Myocyte (in vitro differentiated cells): ENCODE results near the gene SPANXD. TPM values are rescaled to one million over a fixed set of nuclear protein-coding genes. Genes with fewer than 3 reads are reported as not detected.
"Not testable (repeated sequence)": the region's sequence is repeated elsewhere in the genome, so short reads cannot be mapped to it uniquely, and the experiment has no call there.

ENCODE experiments used
- DNase-seq: peaks from one replicate; pipeline ENCODE4 v3.0.0-alpha.2; 2012; ENCODE audit warnings: low read depth
- polyA plus RNA-seq: library from polyadenylated mRNA; unstranded; fragments of >200 nt; gene quantifications from one replicate; pipeline ENCODE4 v1.2.1, GENCODE V29; 2012; ENCODE audit warnings: missing spikeins
- total RNA-seq: library from RNA; depleted of rRNA; stranded (reverse); fragments of >200 nt; gene quantifications from 2 replicates; pipeline ENCODE4 v1.2.3, GENCODE V29; 2014

The SPANXD gene, protein sequence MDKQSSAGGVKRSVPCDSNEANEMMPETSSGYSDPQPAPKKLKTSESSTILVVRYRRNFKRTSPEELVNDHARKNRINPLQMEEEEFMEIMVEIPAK
- not detected in 2 replicates for total RNA-seq
- not detected for polyA plus RNA-seq

DNA sequence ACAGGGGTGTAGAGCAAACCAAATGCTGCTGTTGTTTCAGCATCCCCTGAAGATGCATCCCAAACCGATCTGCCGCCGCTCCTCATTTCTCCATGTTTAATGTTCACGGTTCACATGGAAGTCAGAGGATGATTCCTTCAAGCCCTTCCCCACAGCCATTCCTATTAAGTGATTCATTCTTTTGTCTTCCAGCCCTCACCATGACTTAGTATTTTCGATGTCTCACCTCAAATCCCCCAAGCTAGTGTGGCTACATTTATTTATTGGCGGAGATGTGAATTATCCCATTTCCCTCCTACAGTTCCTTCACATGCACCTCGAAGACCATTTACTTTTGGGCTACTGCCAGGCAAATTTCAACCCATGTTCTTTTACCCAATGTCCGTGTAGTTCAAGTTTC is at the start of gene SPANXD:
Gene SPANXD (minus strand): TSS at position 101 of the 400 bp plus-strand sequence. CDS start 334 bp downstream, outside the sequence.
- DNase-seq = not testable (repeated sequence)

DNA sequence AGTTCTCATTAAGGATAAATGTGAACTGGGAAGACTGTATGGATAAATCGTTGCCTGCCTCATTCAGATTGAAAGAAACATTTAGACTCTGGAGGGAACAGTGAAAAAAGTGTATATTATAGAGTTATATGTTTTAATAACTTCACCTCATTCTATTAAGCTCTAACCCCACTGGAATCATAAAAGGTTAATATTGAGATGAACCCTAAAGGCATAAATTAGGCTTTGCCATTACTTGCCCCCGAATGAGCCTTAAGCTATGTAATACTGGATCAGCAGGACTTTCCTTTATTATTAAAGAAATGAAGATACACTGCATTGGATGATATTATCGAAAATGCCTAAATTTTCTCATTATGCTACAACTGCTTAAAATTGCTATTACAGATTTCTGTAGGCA is 44.1 kb upstream of the SPANXD start:
- no peak for DNase-seq

DNA sequence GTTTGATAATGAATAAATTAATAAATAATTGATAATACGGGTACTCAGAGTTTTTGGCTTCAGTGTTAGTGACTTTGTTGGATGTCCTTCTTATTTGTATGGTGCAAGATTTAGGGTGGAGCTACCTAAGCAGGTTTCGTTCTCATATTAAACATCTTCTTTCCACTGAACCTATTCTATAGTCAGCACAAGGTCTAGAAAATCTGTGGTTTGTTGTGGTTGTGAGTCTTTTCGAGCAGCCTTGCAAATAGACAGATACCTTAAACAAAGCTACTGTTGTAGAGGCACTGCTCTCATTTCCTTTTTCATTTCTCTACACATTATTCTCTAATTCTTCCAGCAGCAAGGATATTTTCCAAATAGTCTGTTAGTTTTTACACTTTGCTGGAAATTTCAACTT is 38.1 kb upstream of the SPANXD start:
- no peak for DNase-seq

DNA sequence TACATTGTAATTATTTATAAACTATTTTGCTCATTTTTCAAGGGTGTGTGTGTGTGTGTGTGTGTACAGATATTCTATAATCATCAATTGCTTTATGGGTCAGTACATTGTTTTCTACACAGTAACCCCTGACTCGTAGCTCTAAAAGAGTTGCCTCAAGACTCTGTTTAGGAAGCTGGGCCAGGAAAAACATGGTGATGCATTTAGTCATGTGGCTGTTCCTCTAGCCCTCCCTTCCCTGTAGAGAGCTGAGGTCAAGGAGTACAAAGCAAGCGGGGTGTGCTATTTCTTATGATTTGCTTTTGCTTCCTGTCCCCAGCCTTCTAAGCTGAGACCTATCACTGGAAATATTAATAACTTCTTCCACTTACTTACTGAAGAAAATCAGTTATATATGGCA is 34.8 kb upstream of the SPANXD start:
- no peak for DNase-seq

DNA sequence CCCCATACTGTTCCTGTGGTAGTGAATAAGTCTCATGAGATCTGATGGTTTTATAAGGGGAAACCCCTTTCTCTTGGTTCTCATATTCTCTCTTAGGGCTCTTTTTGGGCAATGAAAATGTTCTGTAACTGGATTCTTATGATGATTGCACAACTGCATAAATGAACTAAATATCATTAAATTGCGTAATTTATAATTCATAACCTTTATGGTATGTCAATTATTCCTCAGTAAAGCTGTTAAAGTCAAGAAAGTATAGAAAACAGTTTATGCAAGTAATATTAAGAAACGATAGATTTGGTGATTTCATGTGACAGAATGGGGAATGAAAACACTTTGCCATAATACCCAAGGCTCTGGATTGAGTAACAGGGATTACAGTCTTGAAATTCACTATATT is 33.5 kb upstream of the SPANXD start:
- no peak for DNase-seq

DNA sequence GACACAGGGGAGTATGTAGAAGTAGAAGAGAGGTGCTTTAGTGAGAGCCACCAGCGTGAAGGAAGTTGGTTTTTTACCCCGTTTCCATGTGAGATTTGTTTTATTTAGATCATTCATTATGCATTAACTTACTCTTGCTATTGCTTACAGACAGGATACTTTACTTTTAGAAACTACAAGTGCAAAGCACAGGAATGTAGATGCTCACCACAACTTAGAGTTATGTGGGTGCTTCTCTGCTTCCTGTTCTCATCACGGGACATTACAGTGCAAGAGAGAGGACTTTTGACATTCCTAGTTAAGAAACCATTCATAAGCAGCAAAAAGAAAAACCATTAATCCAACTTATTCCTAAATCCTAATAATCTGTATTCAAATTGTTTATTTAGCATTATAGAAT is 25.6 kb upstream of the SPANXD start:
- no peak for DNase-seq

DNA sequence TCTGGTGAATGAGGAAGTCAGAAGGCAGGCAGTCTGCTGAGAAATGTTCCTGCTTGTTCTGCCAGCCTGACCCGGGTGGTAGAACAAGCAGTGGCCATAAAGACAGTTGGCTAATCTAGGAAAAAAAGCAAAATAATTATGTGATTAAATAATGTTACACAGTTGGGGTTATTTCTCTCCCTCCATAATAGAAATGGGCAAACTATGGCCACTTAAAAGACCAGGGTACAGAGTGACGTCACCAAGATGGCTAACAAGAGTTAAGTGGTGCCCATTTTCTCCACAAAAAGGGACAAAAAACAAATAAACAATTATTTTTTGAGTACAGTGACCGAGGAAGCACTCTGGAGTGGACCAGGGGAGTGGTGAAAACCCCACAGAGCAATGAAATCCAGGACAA is 16.1 kb upstream of the SPANXD start:
- no peak for DNase-seq

DNA sequence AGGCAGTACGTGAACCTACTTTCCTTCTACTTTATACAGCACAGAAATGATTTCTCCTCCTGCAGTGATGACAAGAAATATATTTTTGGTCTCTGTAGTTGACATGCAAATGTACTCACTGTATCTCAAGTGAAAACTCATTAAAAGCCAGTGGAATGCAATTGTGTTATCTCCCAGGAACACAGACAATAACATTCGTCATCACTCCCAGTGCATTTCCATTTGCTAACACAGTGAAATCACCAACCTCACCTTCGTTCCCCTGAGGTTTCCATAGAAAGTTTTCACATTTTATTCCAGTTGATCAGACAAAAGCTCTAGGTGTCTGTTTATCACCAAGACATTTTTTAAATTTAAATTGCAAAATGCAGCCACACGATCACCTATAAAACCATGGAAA is 2.5 kb upstream of the SPANXD start:
- no peak for DNase-seq

DNA sequence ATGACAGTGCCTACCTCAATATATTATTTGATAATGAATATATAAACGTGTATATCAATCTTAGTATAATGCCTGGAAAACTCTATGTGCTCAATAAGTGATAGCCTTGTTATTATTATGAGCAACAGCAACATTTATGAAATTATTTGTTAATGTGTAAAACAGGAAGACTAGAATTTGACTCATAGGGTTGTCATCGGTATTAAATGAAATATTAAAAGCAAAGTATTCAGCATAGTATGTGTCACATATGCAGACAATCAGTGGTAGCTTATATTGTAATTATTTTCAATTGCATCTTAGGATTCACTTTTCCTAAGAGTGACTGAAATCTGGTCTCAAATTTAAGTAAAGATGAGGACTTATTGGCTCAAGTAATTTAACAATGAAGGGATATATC is 24.6 kb downstream of the SPANXD start:
- DNase-seq = no peak

DNA sequence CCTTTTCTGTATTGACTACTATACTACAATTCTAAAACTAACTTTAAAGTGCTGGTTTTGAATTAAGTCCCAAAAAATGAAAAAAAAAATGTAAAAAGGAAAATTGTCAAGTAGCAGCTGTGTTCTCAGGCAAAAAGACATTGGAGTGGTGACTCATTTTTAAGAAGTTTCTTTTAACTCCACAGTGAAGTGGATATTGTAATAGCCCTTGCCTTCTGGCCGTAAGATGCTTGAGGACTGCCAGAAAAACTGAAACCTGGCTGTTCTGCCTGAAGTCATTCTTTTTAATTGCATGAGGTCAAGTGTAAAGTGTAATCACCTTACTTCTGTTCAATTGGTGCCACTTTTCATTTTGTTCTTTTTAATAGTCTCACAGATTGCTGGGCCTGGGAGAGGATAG is 28.9 kb downstream of the SPANXD start:
- DNase-seq = peak; percentile 8

DNA sequence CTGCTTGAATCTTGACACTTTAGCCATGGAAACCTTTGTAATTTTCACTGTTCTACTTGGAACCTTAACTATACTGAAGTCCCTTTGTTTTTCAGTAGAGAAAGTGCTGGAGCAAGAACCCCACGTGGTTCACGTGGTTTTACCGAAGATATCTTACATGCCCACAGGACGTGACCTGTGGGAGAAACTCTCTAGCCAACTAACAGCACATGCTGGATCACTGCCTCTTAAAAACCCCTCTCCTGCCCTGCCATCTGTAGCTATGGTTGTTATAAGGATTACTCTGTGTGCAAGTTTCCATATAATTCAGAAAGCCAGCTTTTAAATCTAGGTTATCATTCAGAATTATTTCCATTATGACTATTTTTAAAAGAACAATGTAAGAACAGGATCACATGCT is 30.2 kb downstream of the SPANXD start:
- peak; percentile 32 for DNase-seq

DNA sequence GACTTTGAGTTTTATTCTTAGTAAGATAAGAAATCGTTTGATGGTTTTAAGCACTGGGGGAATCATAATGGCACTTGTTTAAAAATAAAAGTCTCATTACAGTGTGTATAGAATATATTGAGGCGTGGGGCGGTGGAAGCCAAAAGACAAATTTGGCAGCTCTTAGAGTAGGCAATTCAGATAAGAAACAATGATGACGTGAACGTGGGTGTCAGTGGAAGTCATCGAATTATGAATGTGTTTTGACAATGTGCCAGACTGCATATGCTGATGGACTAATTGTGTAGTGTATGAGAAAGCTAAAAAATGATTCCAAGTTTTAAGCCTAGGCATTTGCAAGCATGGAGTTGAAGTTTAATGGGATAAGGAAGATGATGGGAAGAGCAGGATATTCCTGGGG is 35.8 kb downstream of the SPANXD start:
- DNase-seq = no peak

DNA sequence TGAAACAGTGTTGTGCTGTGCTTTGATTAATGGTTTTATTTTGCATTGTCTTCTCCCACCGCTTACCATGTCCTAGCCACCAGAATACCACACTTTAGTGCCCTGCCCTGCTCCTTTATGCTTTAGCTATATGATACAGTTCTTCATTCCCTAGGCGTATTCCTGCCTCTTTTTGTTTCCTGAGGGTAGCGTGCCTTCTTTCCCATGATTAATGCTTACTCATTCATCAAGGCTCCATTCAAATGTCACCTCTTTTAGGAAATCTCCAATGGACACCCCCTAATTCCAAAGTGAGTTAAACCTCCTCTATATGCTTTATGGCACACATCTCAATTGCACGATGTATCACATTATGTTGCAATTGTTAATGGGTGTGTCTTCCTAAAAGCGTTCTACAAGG is 46.3 kb downstream of the SPANXD start:
- DNase-seq = no peak

Other genes starting within 250 kb of the SPANXD start
- gene SPANXA1, start 114.0 kb downstream of the SPANXD start, total RNA-seq = not detected in 2 replicates
- gene SPANXA2, start 109.0 kb downstream of the SPANXD start, total RNA-seq = not detected in 2 replicates
- not detected in 2 replicates for gene MAGEC3, start 139.6 kb upstream of the SPANXD start, total RNA-seq
- not detected in 2 replicates for gene MAGEC1, start 205.2 kb upstream of the SPANXD start, total RNA-seq